Gastrocnemius medialis (tissue), 4 donors: ENCODE measurements around the gene THOP1. TPM values are rescaled to one million over a fixed set of nuclear protein-coding genes. Genes with fewer than 3 reads are reported as not detected.
"Not testable (repeated sequence)": the region's sequence is repeated elsewhere in the genome, so short reads cannot be mapped to it uniquely, and the experiment has no call there.

Source experiments
- ATAC-seq, 2 donors: fragments of 150-250 bp; one replicate each; pipeline ENCODE4 v1.9.1; 2016
- DNase-seq, 2 donors: peaks; one replicate each; pipeline ENCODE4 v3.0.0-alpha.2; 2019
- H3K27ac ChIP-seq, 4 donors: fragments of 200-600 bp; sonication (generic); 1 replicate in 1 of 4; 2 replicates in 3 of 4; pipeline ENCODE4 v1.5.1; 2016 to 2018; ENCODE audit warnings: mild to moderate bottlenecking in 2 of 4, moderate library complexity in 1 of 4
- H3K27me3 ChIP-seq, 3 donors: fragments of 200-600 bp; sonication (generic) in 2 of 3; 1 replicate in 1 of 3; 2 replicates in 2 of 3; pipeline versions ENCODE4 v1.5.1 to v1.6.0; 2016 to 2019; ENCODE audit warnings: mild to moderate bottlenecking in 1 of 3, moderate library complexity in 1 of 3
- H3K36me3 ChIP-seq, 2 donors: fragments of 200-600 bp; sonication (generic) in 1 of 2; one replicate each; pipeline ENCODE4 v1.5.1; 2017 to 2018
- H3K4me1 ChIP-seq, 2 donors: fragments of 200-600 bp; sonication (generic) in 1 of 2; one replicate each; pipeline ENCODE4 v1.5.1; 2016 to 2017; ENCODE audit warnings: mild to moderate bottlenecking in 2 of 2
- H3K4me3 ChIP-seq, 4 donors: fragments of 200-600 bp; sonication (generic) in 3 of 4; 1 replicate in 1 of 4; 2 replicates in 3 of 4; pipeline ENCODE4 v1.5.1; 2016 to 2019; ENCODE audit warnings: mild to moderate bottlenecking in 2 of 4
- H3K9me3 ChIP-seq, 3 donors: fragments of 200-600 bp; sonication (generic) in 2 of 3; 1 replicate in 1 of 3; 2 replicates in 2 of 3; pipeline ENCODE4 v1.5.1; 2016 to 2019
- POLR2A ChIP-seq, 2 donors: fragments of 450-650 bp; IDR thresholded peaks; one replicate each; pipeline ENCODE4 v1.6.1; 2017; ENCODE audit warnings: antibody characterized with exemption in 2 of 2, mild to moderate bottlenecking in 2 of 2, moderate library complexity in 2 of 2
- in situ Hi-C, 4 donors: fragments of 200-750 bp; cut with MboI; loops; one replicate each; pipeline versions ENCODE4 v1.15.0 to v1.8.0; 2017; ENCODE audit warnings: low sequenced_read_pairs in 4 of 4
- intact Hi-C: fragments of 100-400 bp; cut with DNase I; formaldehyde crosslinking; loops from one replicate; pipeline ENCODE4 v1.15.1; 2023; ENCODE audit warnings: low total_unique reads
- total RNA-seq, 4 donors: library from RNA; depleted of rRNA; stranded (reverse); fragments of >200 nt; gene quantifications; one replicate each; pipeline versions ENCODE4 v1.1.0 to v1.2.3, GENCODE V29; 2016
- TF ChIP-seq, protein P1 (sequence below), 5 experiments: fragments of 450-650 bp in 3 of 5; fragments of 200-600 bp in 2 of 5; sonication (generic) in 2 of 5; IDR thresholded peaks in 4 of 5; conservative IDR thresholded peaks in 1 of 5; 1 replicate in 4 of 5; 2 replicates in 1 of 5; pipeline ENCODE4 v1.5.1; 2016 to 2019; ENCODE audit warnings: antibody characterized with exemption in 5 of 5, mild to moderate bottlenecking in 3 of 5, moderate library complexity in 3 of 5

The THOP1 gene
- total RNA-seq, 4 donors from 2014 or later, result 31.5 to 114 (median 73.0) TPM

DNA sequence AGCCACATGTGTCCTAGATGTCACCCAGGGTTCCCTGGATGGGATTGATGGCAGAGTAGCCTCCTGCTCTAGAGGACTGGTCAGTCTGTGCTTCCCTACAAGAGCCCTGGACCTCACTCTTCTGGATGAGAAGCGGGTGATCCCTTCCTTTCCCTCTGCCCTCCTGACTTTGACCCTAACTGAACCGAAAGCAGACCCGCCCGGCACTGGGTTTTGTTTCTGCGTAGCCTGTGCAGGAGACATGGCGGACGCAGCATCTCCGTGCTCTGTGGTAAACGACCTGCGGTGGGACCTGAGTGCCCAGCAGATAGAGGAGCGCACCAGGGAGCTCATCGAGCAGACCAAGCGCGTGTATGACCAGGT is 4.9 kb downstream of the THOP1 start:
- TF ChIP-seq, protein P1, sequence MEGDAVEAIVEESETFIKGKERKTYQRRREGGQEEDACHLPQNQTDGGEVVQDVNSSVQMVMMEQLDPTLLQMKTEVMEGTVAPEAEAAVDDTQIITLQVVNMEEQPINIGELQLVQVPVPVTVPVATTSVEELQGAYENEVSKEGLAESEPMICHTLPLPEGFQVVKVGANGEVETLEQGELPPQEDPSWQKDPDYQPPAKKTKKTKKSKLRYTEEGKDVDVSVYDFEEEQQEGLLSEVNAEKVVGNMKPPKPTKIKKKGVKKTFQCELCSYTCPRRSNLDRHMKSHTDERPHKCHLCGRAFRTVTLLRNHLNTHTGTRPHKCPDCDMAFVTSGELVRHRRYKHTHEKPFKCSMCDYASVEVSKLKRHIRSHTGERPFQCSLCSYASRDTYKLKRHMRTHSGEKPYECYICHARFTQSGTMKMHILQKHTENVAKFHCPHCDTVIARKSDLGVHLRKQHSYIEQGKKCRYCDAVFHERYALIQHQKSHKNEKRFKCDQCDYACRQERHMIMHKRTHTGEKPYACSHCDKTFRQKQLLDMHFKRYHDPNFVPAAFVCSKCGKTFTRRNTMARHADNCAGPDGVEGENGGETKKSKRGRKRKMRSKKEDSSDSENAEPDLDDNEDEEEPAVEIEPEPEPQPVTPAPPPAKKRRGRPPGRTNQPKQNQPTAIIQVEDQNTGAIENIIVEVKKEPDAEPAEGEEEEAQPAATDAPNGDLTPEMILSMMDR (IDR thresholded peaks at IDR 0.05 in 4 of 5, conservative IDR thresholded peaks at IDR 0.05 in 1 of 5), result no peak
- TF ChIP-seq POLR2A (IDR thresholded peaks at IDR 0.05), result no peak
- no peak for DNase-seq
- in situ Hi-C loops, result no loop called here
- intact Hi-C loops, result no loop called here
- Histone ChIP-seq H3K27me3 (no peaks in the 10 kb centered on the region), H3K27ac (no peak overlapping the region), H3K9me3 (no peaks in the 10 kb centered on the region), H3K36me3 (peaks cover 0 to 31% of the 10 kb centered on the region in 2 donors), H3K4me3 (no peak overlapping the region), H3K4me1 (peaks cover 9 to 10% of the 10 kb centered on the region in 2 donors)
- no peak for ATAC-seq

DNA sequence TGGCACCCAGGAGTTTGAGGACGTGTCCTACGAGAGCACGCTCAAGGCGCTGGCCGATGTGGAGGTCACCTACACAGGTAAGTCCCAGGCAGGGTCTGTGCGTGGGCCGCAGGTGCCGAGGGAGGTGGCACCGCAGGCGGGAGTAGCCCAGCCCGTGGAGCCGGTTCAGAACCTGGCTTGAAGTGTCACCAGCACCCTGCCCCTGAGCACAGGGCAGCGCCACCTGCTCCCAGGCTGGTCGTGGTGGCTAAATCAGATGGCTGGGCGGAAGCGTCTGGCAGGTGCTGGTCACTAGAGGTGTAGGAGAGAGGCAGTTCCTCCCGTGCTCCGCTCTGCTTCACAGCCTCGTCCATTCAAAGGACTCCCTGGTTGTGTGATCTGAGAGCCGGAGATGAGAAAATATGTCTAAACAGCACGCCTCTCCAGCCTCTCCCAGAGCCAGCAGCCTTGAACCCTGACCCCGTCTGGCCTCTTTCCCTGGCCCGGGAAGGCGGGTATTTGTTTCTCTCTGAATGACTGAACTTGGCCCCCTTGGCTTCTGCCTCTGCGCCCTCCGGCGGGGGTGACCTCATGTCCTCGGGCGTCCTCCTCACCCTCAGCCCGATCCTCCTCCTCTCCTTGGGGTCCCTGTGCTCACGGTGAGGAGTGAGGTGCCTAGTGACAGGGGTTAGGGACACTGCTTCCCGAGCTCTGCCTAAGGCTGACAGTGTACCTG is 5.4 kb downstream of the THOP1 start:
- H3K4me1 ChIP-seq, result peaks cover 7 to 9% of the 10 kb centered on the region in 2 donors
- no peak for ATAC-seq
- in situ Hi-C loops, result no loop called here
- TF ChIP-seq POLR2A (IDR thresholded peaks at IDR 0.05), result no peak
- TF ChIP-seq, protein P1 (IDR thresholded peaks at IDR 0.05 in 4 of 5, conservative IDR thresholded peaks at IDR 0.05 in 1 of 5), result no peak
- no peak for DNase-seq
- no peaks in the 10 kb centered on the region for H3K27me3 ChIP-seq
- no peak overlapping the region for H3K4me3 ChIP-seq
- H3K9me3 ChIP-seq, result no peaks in the 10 kb centered on the region
- H3K27ac ChIP-seq, result no peak overlapping the region
- H3K36me3 ChIP-seq, result peaks cover 0 to 37% of the 10 kb centered on the region in 2 donors
- intact Hi-C loops, result no loop called here

DNA sequence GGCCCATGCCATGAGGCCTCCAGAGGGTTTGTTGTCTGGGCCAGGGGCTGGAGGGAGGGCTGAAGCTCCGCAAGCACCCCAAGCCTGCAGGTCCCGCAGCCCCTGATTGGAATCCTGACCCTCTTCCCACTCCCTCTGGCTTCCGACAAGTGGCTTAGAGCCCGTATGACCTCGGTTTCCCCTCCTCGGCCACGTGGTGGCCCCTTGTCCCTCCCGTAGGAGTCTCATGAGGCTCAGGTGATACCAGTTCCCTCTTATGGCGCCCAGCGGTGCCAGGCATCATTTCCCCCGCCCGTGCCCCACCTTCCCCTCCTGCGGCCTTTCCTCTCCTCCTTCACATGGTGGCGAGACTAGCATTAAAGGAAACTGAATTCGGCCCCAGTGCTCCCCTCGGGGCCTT is 6.1 kb downstream of the THOP1 start:
- DNase-seq, result no peak
- Histone ChIP-seq H3K9me3 (no peaks in the 10 kb centered on the region), H3K4me1 (peaks cover under 1 to 1% of the 10 kb centered on the region in 2 donors), H3K4me3 (no peak overlapping the region), H3K27me3 (no peaks in the 10 kb centered on the region), H3K36me3 (peaks cover 0 to 41% of the 10 kb centered on the region in 2 donors), H3K27ac (no peak overlapping the region)
- no peak for ATAC-seq
- TF ChIP-seq, protein P1 (IDR thresholded peaks at IDR 0.05 in 4 of 5, conservative IDR thresholded peaks at IDR 0.05 in 1 of 5), result no peak
- no peak for TF ChIP-seq POLR2A (IDR thresholded peaks at IDR 0.05)
- in situ Hi-C loops (no loop called here), intact Hi-C loops (no loop called here)

DNA sequence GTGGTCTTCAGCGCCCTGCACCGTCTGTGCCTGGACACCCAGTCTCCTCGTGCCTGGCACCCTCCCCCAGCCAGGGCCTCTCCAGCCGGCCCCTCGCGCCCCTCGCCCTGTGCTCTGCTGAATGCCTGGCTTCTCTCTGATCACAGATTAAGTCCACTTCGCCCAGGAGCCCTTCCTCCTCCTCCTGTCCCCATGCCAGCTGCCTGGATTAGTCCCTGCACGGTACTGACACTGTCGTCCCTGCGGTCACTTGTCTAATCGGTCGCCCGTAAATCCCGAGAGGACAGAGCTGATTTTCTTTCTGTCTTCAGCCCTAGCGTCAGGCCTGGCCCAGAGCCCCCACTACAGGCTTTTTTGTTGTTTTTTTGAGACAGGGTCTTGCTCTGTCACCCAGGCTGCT is 6.6 kb downstream of the THOP1 start:
- Histone ChIP-seq H3K36me3 (peaks cover 0 to 41% of the 10 kb centered on the region in 2 donors), H3K27ac (no peak overlapping the region), H3K4me1 (no peaks in the 10 kb centered on the region), H3K9me3 (no peaks in the 10 kb centered on the region), H3K4me3 (no peak overlapping the region), H3K27me3 (no peaks in the 10 kb centered on the region)
- DNase-seq, result no peak
- TF ChIP-seq, protein P1 (IDR thresholded peaks at IDR 0.05 in 4 of 5, conservative IDR thresholded peaks at IDR 0.05 in 1 of 5), result no peak
- no peak for TF ChIP-seq POLR2A (IDR thresholded peaks at IDR 0.05)
- in situ Hi-C loops, result no loop called here
- intact Hi-C loops, result no loop called here
- no peak for ATAC-seq

DNA sequence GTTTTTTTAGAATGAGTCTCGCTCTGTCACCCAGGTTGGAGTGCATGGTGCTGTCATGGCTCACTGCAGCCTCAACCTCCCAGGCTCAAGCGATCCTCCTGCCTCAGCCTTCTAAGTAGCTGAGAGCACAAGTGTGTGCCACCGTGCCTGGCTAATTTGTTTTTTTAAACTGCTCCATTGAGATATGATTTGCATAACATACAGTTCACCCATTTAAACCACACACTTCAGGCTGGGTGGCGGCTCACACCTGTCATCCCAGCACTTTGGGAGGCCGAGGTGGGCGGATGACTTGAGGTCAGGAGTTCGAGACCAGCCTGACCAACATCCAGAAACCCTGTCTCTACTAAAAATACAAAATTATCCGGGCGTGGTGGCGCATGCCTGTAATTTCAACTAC is 7.4 kb downstream of the THOP1 start:
- H3K4me3 ChIP-seq, H3K27me3 ChIP-seq, H3K9me3 ChIP-seq, in situ Hi-C loops, H3K27ac ChIP-seq, intact Hi-C loops, DNase-seq, ATAC-seq, H3K4me1 ChIP-seq: not testable (repeated sequence)
- peaks cover 0 to 49% of the 10 kb centered on the region in 2 donors for H3K36me3 ChIP-seq
